Activated T-cell treated with anti-CD3 and anti-CD28 coated beads, Interleukin-2, amount 50 U/mL, for 72 hours (primary cell): Measurements from ENCODE around the gene KLK1. TPM values are rescaled to one million over a fixed set of nuclear protein-coding genes. Genes with fewer than 3 reads are reported as not detected.
"Not testable (repeated sequence)": the region's sequence is repeated elsewhere in the genome, so short reads cannot be mapped to it uniquely, and the experiment has no call there.

Source experiments
- ATAC-seq, 2 donors: fragments of 150-1000 bp; cut with Tn5 transposase; replicated peaks in 1 of 2; 2 replicates each; pipeline ENCODE4 v1.10.0; 2021; ENCODE audit warnings: moderate library complexity in 2 of 2, mild to moderate bottlenecking in 1 of 2
- DNase-seq, 2 donors: peaks; one replicate each; pipeline ENCODE4 v3.0.0; 2021 to 2022; ENCODE audit warnings: mixed read lengths in 1 of 2
- H3K27ac Mint-ChIP-seq: one replicate; pipeline ENCODE4 v1.8.0; 2022; ENCODE audit warnings: mild to moderate bottlenecking, moderate library complexity, mixed read lengths
- H3K27me3 Mint-ChIP-seq: one replicate; pipeline ENCODE4 v1.8.0; 2022; ENCODE audit warnings: low read depth, mixed read lengths
- H3K36me3 Mint-ChIP-seq, 2 donors: one replicate each; pipeline ENCODE4 v1.8.0; 2022; ENCODE audit warnings: mixed read lengths in 2 of 2, mild to moderate bottlenecking in 1 of 2; ENCODE audit not compliant: insufficient read depth in 2 of 2
- H3K4me1 Mint-ChIP-seq: one replicate; pipeline ENCODE4 v1.8.0; 2022; ENCODE audit warnings: low read depth, mixed read lengths
- H3K4me3 Mint-ChIP-seq, 2 donors: one replicate each; pipeline ENCODE4 v1.8.0; 2022; ENCODE audit warnings: mild to moderate bottlenecking in 2 of 2, mixed read lengths in 2 of 2, moderate library complexity in 2 of 2
- H3K9me3 Mint-ChIP-seq, 2 donors: one replicate each; pipeline ENCODE4 v1.8.0; 2022; ENCODE audit warnings: mixed read lengths in 2 of 2
- total RNA-seq, 2 donors: library from RNA; stranded (reverse); gene quantifications; one replicate each; pipeline ENCODE4 v1.2.3, GENCODE V29; 2022

Gene KLK1
- total RNA-seq, 2 donors from 2014 or later, result 1.7 to 2.3 TPM

DNA sequence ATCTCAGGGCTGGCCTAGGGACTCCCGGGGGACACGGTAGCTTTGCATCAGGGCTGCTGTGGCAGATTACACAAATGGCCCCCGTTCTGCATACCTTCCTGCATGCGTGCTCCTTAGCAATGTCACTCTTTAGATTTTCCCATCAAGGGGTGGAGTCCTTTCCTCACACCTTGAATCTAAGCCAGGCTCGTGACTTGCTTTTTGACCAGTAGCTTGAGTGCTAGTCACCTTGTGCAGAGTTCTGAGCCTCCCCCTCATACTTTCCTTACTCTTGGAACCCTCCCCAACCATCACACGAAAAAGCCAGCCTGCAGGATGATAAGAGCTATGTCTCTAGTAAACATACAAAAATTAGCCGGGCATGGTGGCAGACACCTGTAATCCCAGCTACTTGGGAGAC is 50.1 kb downstream of the KLK1 start:
- H3K9me3 Mint-ChIP-seq, H3K4me3 Mint-ChIP-seq, H3K4me1 Mint-ChIP-seq, DNase-seq, ATAC-seq, H3K27ac Mint-ChIP-seq, H3K36me3 Mint-ChIP-seq: not testable (repeated sequence)
- H3K27me3 Mint-ChIP-seq, result peaks cover 29% of the 10 kb centered on the region

DNA sequence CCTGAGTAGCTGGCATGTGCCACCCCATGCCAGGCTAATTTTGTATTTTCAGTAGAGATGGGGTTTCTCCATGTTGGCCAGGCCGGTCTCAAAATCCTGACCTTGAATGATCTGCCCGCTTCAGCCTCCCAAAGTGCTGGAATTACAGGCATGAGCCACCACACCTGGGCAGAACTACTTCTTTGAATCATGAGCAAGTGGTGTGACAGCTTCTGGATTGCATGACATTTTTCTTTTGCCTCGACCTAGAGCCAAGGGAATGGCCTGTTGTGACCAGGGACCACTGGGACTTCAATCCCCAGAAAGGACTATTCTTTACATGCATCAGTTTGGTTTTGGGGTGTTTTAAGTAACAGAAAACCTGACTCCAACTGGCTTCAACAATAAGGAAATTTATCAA is 50.7 kb downstream of the KLK1 start:
- H3K27me3 Mint-ChIP-seq, result peaks cover 29% of the 10 kb centered on the region
- H3K4me1 Mint-ChIP-seq, H3K27ac Mint-ChIP-seq, H3K36me3 Mint-ChIP-seq, DNase-seq, H3K9me3 Mint-ChIP-seq, H3K4me3 Mint-ChIP-seq, ATAC-seq: not testable (repeated sequence)

DNA sequence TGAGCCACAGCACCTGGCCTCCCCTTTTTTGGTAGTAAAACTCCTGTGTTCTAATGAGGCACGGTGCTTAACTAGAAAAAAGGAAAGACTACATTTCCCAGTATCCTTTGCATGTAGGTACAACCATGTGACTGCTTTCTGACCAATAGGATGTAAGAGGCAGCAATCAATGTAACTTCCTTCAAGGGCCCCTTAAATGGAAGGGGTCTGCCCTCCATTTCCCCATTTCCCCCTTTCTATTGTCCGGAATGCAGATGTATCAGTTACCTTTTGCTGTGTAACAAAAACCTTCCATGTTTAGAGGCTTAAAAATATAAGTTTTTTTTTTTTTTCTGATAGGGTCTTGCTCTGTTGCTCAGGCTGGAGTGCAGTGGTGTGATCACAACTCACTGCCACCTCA is 51.1 kb downstream of the KLK1 start:
- H3K9me3 Mint-ChIP-seq, result no peaks in the 10 kb centered on the region
- peaks cover 28% of the 10 kb centered on the region for H3K27me3 Mint-ChIP-seq
- H3K4me1 Mint-ChIP-seq, result no peaks in the 10 kb centered on the region
- H3K36me3 Mint-ChIP-seq, result no peaks in the 10 kb centered on the region
- ATAC-seq (no peak), DNase-seq (no peak)
- H3K27ac Mint-ChIP-seq, result no peak overlapping the region
- H3K4me3 Mint-ChIP-seq, result no peak overlapping the region

DNA sequence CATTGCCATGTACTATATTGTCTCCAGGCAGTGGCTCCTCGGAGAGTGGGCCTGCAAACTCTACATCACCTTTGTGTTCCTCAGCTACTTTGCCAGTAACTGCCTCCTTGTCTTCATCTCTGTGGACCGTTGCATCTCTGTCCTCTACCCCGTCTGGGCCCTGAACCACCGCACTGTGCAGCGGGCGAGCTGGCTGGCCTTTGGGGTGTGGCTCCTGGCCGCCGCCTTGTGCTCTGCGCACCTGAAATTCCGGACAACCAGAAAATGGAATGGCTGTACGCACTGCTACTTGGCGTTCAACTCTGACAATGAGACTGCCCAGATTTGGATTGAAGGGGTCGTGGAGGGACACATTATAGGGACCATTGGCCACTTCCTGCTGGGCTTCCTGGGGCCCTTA is 52.7 kb downstream of the KLK1 start:
- DNase-seq (no peak), ATAC-seq (no peak)
- no peaks in the 10 kb centered on the region for H3K36me3 Mint-ChIP-seq
- H3K9me3 Mint-ChIP-seq, result no peaks in the 10 kb centered on the region
- no peak overlapping the region for H3K27ac Mint-ChIP-seq
- peaks cover 26% of the 10 kb centered on the region for H3K27me3 Mint-ChIP-seq
- H3K4me1 Mint-ChIP-seq, result no peaks in the 10 kb centered on the region
- no peak overlapping the region for H3K4me3 Mint-ChIP-seq

DNA sequence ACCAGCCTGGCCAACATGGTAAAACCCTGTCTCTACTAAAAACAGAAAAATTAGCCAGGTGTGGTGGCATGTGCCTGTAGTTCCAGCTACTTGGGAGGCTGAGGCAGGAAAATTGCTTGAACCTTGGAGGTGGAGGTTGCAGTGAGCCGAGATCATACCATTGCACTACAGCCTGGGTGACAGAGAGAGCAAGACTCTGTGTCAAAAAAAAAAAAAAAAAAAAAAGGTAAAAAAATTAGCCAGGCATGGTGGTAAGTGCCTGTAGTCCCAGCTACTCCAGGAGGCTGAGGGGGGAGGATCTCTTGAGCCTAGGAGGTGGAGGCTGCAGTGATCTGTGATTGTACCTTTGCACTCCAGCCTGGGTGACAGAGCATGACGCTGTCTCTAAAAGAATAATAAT is 53.4 kb downstream of the KLK1 start, which contains the start of gene GPR32:
Gene GPR32 (plus strand): TSS at position 301 of the 400 bp plus-strand sequence. CDS start 137 bp downstream, outside the sequence.
- not testable (repeated sequence) for DNase-seq, ATAC-seq, H3K4me3 Mint-ChIP-seq, H3K27ac Mint-ChIP-seq, H3K4me1 Mint-ChIP-seq, H3K36me3 Mint-ChIP-seq, H3K9me3 Mint-ChIP-seq
- H3K27me3 Mint-ChIP-seq, result peaks cover 19% of the 10 kb centered on the region

Other genes starting within 250 kb of the KLK1 start
- under 1 TPM; 0.41 to 0.72 TPM for gene SYT3, start 183.9 kb downstream of the KLK1 start, total RNA-seq
- 1 to 10 TPM; 5.1 to 5.7 TPM for gene C19orf81, start 174.3 kb downstream of the KLK1 start, total RNA-seq
- gene SHANK1, start 104.0 kb downstream of the KLK1 start, total RNA-seq, result under 1 TPM in 1 of 2 donors, not detected in 1; 0.07 TPM
- 1 to 10 TPM; 2.0 to 3.4 TPM for gene CLEC11A, start 100.4 kb downstream of the KLK1 start, total RNA-seq
- not detected for gene GPR32, start 53.3 kb downstream of the KLK1 start, total RNA-seq
- gene ACP4, start 33.4 kb downstream of the KLK1 start, total RNA-seq, result not detected
- gene KLK15, start 9.8 kb upstream of the KLK1 start, total RNA-seq, result not detected
- gene KLK3, start 31.1 kb upstream of the KLK1 start, total RNA-seq, result not detected
- under 1 TPM in 1 of 2 donors, not detected in 1; 0.63 TPM for gene KLK2, start 49.7 kb upstream of the KLK1 start, total RNA-seq
- gene KLK4, start 87.6 kb upstream of the KLK1 start, total RNA-seq, result not detected
- gene KLK5, start 129.3 kb upstream of the KLK1 start, total RNA-seq, result not detected
- gene KLK6, start 145.8 kb upstream of the KLK1 start, total RNA-seq, result not detected
- not detected for gene KLK7, start 160.1 kb upstream of the KLK1 start, total RNA-seq
- gene KLK8, start 177.8 kb upstream of the KLK1 start, total RNA-seq, result not detected
- gene KLK10, start 195.9 kb upstream of the KLK1 start, total RNA-seq, result not detected
- gene KLK11, start 202.8 kb upstream of the KLK1 start, total RNA-seq, result not detected
- gene KLK12, start 211.2 kb upstream of the KLK1 start, total RNA-seq, result not detected
- gene KLK13, start 241.3 kb upstream of the KLK1 start, total RNA-seq, result not detected